Endodermal cell (in vitro differentiated cells): Measurements from ENCODE around the gene TDRKH. TPM values are rescaled to one million over a fixed set of nuclear protein-coding genes. Genes with fewer than 3 reads are reported as not detected.

Experiments used
- DNase-seq: peaks from one replicate; pipeline ENCODE4 v3.0.0-alpha.2; 2017
- H3K27ac ChIP-seq: 2 replicates; pipeline ENCODE4 v1.5.1; 2013; ENCODE audit warnings: mild to moderate bottlenecking, low read depth, low read length, moderate library complexity
- H3K27me3 ChIP-seq: 2 replicates; pipeline ENCODE4 v1.6.1; 2013; ENCODE audit warnings: mild to moderate bottlenecking, low read length, moderate library complexity; ENCODE audit not compliant: insufficient read depth, control insufficient read depth, poor library complexity, severe bottlenecking
- H3K36me3 ChIP-seq: 2 replicates; pipeline ENCODE4 v1.7.0; 2013; ENCODE audit warnings: mild to moderate bottlenecking, low read length, moderate library complexity; ENCODE audit not compliant: control insufficient read depth, insufficient read depth
- H3K4me1 ChIP-seq: one replicate; pipeline ENCODE4 v1.7.0; 2013; ENCODE audit warnings: low read length; ENCODE audit not compliant: control insufficient read depth, insufficient read depth
- H3K4me3 ChIP-seq: 2 replicates; pipeline ENCODE4 v1.5.1; 2013; ENCODE audit warnings: mild to moderate bottlenecking, low read length, moderate library complexity
- H3K9ac ChIP-seq: 2 replicates; pipeline ENCODE4 v1.6.1; 2013; ENCODE audit warnings: mild to moderate bottlenecking, low read length, moderate library complexity; ENCODE audit not compliant: poor library complexity, severe bottlenecking; ENCODE audit errors: extremely low read depth
- H3K9me3 ChIP-seq: 2 replicates; pipeline ENCODE4 v1.6.1; 2013; ENCODE audit warnings: mild to moderate bottlenecking, low read length, moderate library complexity; ENCODE audit not compliant: control insufficient read depth
- H3K27ac Mint-ChIP-seq: 2 replicates; pipeline ENCODE4 v1.8.0; 2020; ENCODE audit warnings: mixed read lengths
- H3K27me3 Mint-ChIP-seq: 2 replicates; pipeline ENCODE4 v1.8.0; 2021; ENCODE audit warnings: mild to moderate bottlenecking, mixed read lengths; ENCODE audit not compliant: insufficient read depth
- H3K36me3 Mint-ChIP-seq: 2 replicates; pipeline ENCODE4 v1.8.0; 2020; ENCODE audit warnings: low read depth, mixed read lengths
- H3K4me1 Mint-ChIP-seq: 2 replicates; pipeline ENCODE4 v1.8.0; 2020; ENCODE audit warnings: mixed read lengths
- H3K4me3 Mint-ChIP-seq: 2 replicates; pipeline ENCODE4 v1.8.0; 2020; ENCODE audit warnings: mild to moderate bottlenecking, moderate library complexity, mixed read lengths
- H3K9me3 Mint-ChIP-seq: 2 replicates; pipeline ENCODE4 v1.8.0; 2020; ENCODE audit warnings: mild to moderate bottlenecking, mixed read lengths
- CTCF ChIP-seq: fragments of 200-600 bp; sonication (generic); conservative IDR thresholded peaks from 2 replicates; pipeline ENCODE4 v1.5.0; 2021; ENCODE audit warnings: antibody characterized with exemption, mild to moderate bottlenecking
- WGBS, 2 experiments: methylation state at CpG; one replicate each; pipeline versions ENCODE4 v1.1.5 to v1.1.7; 2013; ENCODE audit warnings: missing lambda C conversion rate in 2 of 2, mixed read lengths in 1 of 2; ENCODE audit not compliant: insufficient coverage in 1 of 2, insufficient read length in 1 of 2; 5-methylcytosine and 5-hydroxymethylcytosine counted together
- total RNA-seq, 2 donors: library from RNA; stranded (reverse); fragmentation: NEBNext Ultra II Directional in 1 of 2; extraction: Animal tissue kit (Norgen Biotek cat#: 25700) in 1 of 2; gene quantifications; 2 replicates in 1 of 2; 3 replicates in 1 of 2; pipeline ENCODE4 v1.2.1, GENCODE V29; 2021

TDRKH gene
- total RNA-seq, 2 donors from 2014 or later: 14.9 to 15.0 TPM

GRCh38 chr1:151811181-151811580, 20.9 kb upstream of the TDRKH start:
- Mint-ChIP-seq H3K36me3 (no peaks in the 10 kb centered on the region), H3K4me1 (peaks cover 17% of the 10 kb centered on the region), H3K27ac (no peak overlapping the region), H3K27me3 (no peaks in the 10 kb centered on the region), H3K4me3 (no peak overlapping the region), H3K9me3 (no peaks in the 10 kb centered on the region)
- H3K4me3 ChIP-seq: no peak overlapping the region
- no peaks in the 10 kb centered on the region for H3K4me1 ChIP-seq
- no peaks in the 10 kb centered on the region for H3K27me3 ChIP-seq
- H3K36me3 ChIP-seq: no peaks in the 10 kb centered on the region
- H3K9ac ChIP-seq: no peak overlapping the region
- 95 to 97% methylated on average over 3 to 9 of the region's 9 CpGs for WGBS, 2 experiments
- DNase-seq: no peak
- no peak overlapping the region for H3K27ac ChIP-seq
- H3K9me3 ChIP-seq: no peaks in the 10 kb centered on the region
- no peak for TF ChIP-seq CTCF

GRCh38 chr1:151809985-151810556, 19.8 kb upstream of the TDRKH start:
- Mint-ChIP-seq H3K36me3 (no peaks in the 10 kb centered on the region), H3K4me3 (no peak overlapping the region), H3K9me3 (no peaks in the 10 kb centered on the region), H3K27me3 (no peaks in the 10 kb centered on the region), H3K4me1 (peaks cover 17% of the 10 kb centered on the region), H3K27ac (peak overlapping the region; percentile 86)
- H3K4me3 ChIP-seq: no peak overlapping the region
- H3K9me3 ChIP-seq: no peaks in the 10 kb centered on the region
- 95 to 100% methylated on average over 1 of the region's 1 CpG for WGBS, 2 experiments
- DNase-seq: no peak
- no peak overlapping the region for H3K9ac ChIP-seq
- no peak for TF ChIP-seq CTCF
- H3K27me3 ChIP-seq: no peaks in the 10 kb centered on the region
- H3K27ac ChIP-seq: no peak overlapping the region
- no peaks in the 10 kb centered on the region for H3K36me3 ChIP-seq
- H3K4me1 ChIP-seq: no peaks in the 10 kb centered on the region

- Histone ChIP-seq H3K27me3 (no peaks in the 10 kb centered on the region), H3K9ac (no peak overlapping the region), H3K4me3 (no peak overlapping the region), H3K4me1 (no peaks in the 10 kb centered on the region), H3K9me3 (no peaks in the 10 kb centered on the region), H3K36me3 (no peaks in the 10 kb centered on the region), H3K27ac (no peak overlapping the region)
- Mint-ChIP-seq H3K27me3 (no peaks in the 10 kb centered on the region), H3K4me3 (no peak overlapping the region), H3K36me3 (no peaks in the 10 kb centered on the region), H3K27ac (peak overlapping the region; percentile 86), H3K9me3 (no peaks in the 10 kb centered on the region), H3K4me1 (peaks cover 17% of the 10 kb centered on the region)
- 64 to 83% methylated on average over 2 to 8 of the region's 8 CpGs for WGBS, 2 experiments
- no peak for TF ChIP-seq CTCF
- no peak for DNase-seq
Observed at GRCh38 chr1:151809290-151809984, 19.1 kb upstream of the TDRKH start.
